GM23338 (cell line): ENCODE results near the gene MON1B. TPM values are rescaled to one million over a fixed set of nuclear protein-coding genes. Genes with fewer than 3 reads are reported as not detected.

Experiments used
- ATAC-seq: fragments of 200-7000 bp; cut with Tn5 transposase; 3 replicates; pipeline ENCODE4 v1.9.1; 2020
- DNase-seq: peaks from one replicate; pipeline ENCODE4 v3.0.0-alpha.2; 2015; ENCODE audit warnings: low spot score
- H2AFZ ChIP-seq: fragments of 200-600 bp; sonication (generic); 2 replicates; pipeline ENCODE4 v1.8.0; 2016; ENCODE audit warnings: antibody characterized with exemption, mild to moderate bottlenecking, moderate library complexity
- H3F3A ChIP-seq: fragments of 200-600 bp; sonication (generic); replicated peaks from 2 replicates; pipeline ENCODE4 v1.8.0; 2017; ENCODE audit warnings: antibody characterized with exemption, mixed run types, low read depth
- H3K27ac ChIP-seq: fragments of 200-600 bp; sonication (generic); 2 replicates; pipeline ENCODE4 v1.6.1; 2016; ENCODE audit warnings: low read depth
- H3K27me3 ChIP-seq: fragments of 200-600 bp; sonication (generic); 2 replicates; pipeline ENCODE4 v1.8.0; 2016; ENCODE audit warnings: mild to moderate bottlenecking, mixed run types, moderate library complexity; ENCODE audit not compliant: insufficient read depth
- H3K36me3 ChIP-seq: fragments of 200-600 bp; sonication (generic); 2 replicates; pipeline ENCODE4 v1.8.0; 2016; ENCODE audit warnings: mild to moderate bottlenecking; ENCODE audit not compliant: insufficient read depth
- H3K4me1 ChIP-seq: fragments of 200-600 bp; sonication (generic); 2 replicates; pipeline ENCODE4 v1.8.0; 2016; ENCODE audit warnings: mild to moderate bottlenecking, moderate library complexity; ENCODE audit not compliant: insufficient read depth
- H3K4me2 ChIP-seq: fragments of 200-600 bp; sonication (generic); 2 replicates; pipeline ENCODE4 v1.7.1; 2017; ENCODE audit warnings: mixed run types
- H3K4me3 ChIP-seq: fragments of 200-600 bp; sonication (generic); 2 replicates; pipeline ENCODE4 v1.6.1; 2016; ENCODE audit warnings: mixed run types
- H3K79me2 ChIP-seq: fragments of 200-600 bp; sonication (generic); replicated peaks from 2 replicates; pipeline ENCODE4 v1.8.0; 2017; ENCODE audit warnings: mild to moderate bottlenecking; ENCODE audit not compliant: insufficient read depth
- H3K9me2 ChIP-seq: fragments of 200-600 bp; sonication (generic); 2 replicates; pipeline ENCODE4 v1.8.0; 2017; ENCODE audit not compliant: insufficient read depth
- H4K20me1 ChIP-seq: fragments of 200-600 bp; sonication (generic); replicated peaks from 2 replicates; pipeline ENCODE4 v1.8.0; 2017; ENCODE audit warnings: mild to moderate bottlenecking; ENCODE audit not compliant: insufficient read depth
- H3K27ac Mint-ChIP-seq: 2 replicates; pipeline ENCODE4 v1.8.0; 2020; ENCODE audit warnings: inconsistent platforms, mild to moderate bottlenecking, moderate library complexity, mixed read lengths
- H3K27me3 Mint-ChIP-seq: 3 replicates; pipeline ENCODE4 v1.8.0; 2022; ENCODE audit warnings: low read depth, mild to moderate bottlenecking, moderate library complexity, mixed read lengths, inconsistent platforms; ENCODE audit not compliant: insufficient read depth, poor library complexity
- H3K36me3 Mint-ChIP-seq: 3 replicates; pipeline ENCODE4 v1.8.0; 2021; ENCODE audit warnings: low read depth, mild to moderate bottlenecking, inconsistent platforms, moderate library complexity, mixed read lengths
- H3K4me1 Mint-ChIP-seq: 3 replicates; pipeline ENCODE4 v1.8.0; 2020; ENCODE audit warnings: mild to moderate bottlenecking, inconsistent platforms, mixed read lengths
- H3K4me3 Mint-ChIP-seq: 3 replicates; pipeline ENCODE4 v1.8.0; 2021; ENCODE audit warnings: moderate library complexity, mild to moderate bottlenecking, inconsistent platforms, mixed read lengths
- H3K9me3 Mint-ChIP-seq: 3 replicates; pipeline ENCODE4 v1.8.0; 2020; ENCODE audit warnings: moderate library complexity, mild to moderate bottlenecking, inconsistent platforms, mixed read lengths
- EZH2 ChIP-seq: fragments of 200-600 bp; sonication (generic); IDR thresholded peaks from one replicate; pipeline ENCODE4 v1.8.0; 2017; ENCODE audit warnings: antibody characterized with exemption, mild to moderate bottlenecking, low read depth; ENCODE audit not compliant: unreplicated experiment
- EZH2phosphoT487 ChIP-seq: fragments of 200-600 bp; sonication (generic); IDR thresholded peaks from one replicate; pipeline ENCODE4 v1.8.1; 2018; ENCODE audit warnings: antibody characterized with exemption; ENCODE audit not compliant: unreplicated experiment
- JUNB ChIP-seq: IDR thresholded peaks from one replicate; pipeline ENCODE4 v1.6.1; 2016; ENCODE audit warnings: antibody characterized with exemption; ENCODE audit not compliant: unreplicated experiment
- NANOG ChIP-seq: IDR thresholded peaks from 2 replicates; pipeline ENCODE4 v1.6.1; 2016; ENCODE audit warnings: antibody characterized with exemption, borderline replicate concordance
- polyA plus RNA-seq: library from polyadenylated mRNA; unstranded; fragments of >200 nt; fragmentation: Nextera tagmentation; extraction: Ambion mirVana; gene quantifications from 2 replicates; pipeline ENCODE4 v1.2.1, GENCODE V29; 2016
- total RNA-seq: library from RNA; depleted of rRNA; stranded (reverse); fragments of >200 nt; shearing (Covaris generic); gene quantifications from 2 replicates; pipeline ENCODE4 v1.2.3, GENCODE V29; 2014
- TF ChIP-seq, protein P1 (sequence below): fragments of 250-450 bp; sonication (Bioruptor Pico); IDR thresholded peaks from 2 replicates; pipeline ENCODE4 v1.5.0; 2020; ENCODE audit warnings: mild to moderate bottlenecking, moderate library complexity

The MON1B gene
- total and polyA plus RNA-seq, 2 experiments from 2014 or later: 9.7 to 30.2 TPM

GRCh38 chr16:77193377-77193776, 2.4 kb downstream of the MON1B start:
- no peaks in the 10 kb centered on the region for H3F3A ChIP-seq
- no peak overlapping the region for H3K27ac Mint-ChIP-seq
- peaks cover 36% of the 10 kb centered on the region for H3K36me3 Mint-ChIP-seq
- DNase-seq: no peak
- ATAC-seq: no peak
- no peak overlapping the region for H3K4me2 ChIP-seq
- H3K4me3 ChIP-seq: no peak overlapping the region
- H3K9me2 ChIP-seq: no peaks in the 10 kb centered on the region
- H3K4me1 ChIP-seq: peaks cover 13% of the 10 kb centered on the region; the same call in 1 of the 2 replicates
- peaks cover 2% of the 10 kb centered on the region; the same call in 2 of the 3 replicates for H3K9me3 Mint-ChIP-seq
- H3K27me3 ChIP-seq: no peaks in the 10 kb centered on the region
- no peak overlapping the region for H3K27ac ChIP-seq
- peaks cover 10% of the 10 kb centered on the region for H3K27me3 Mint-ChIP-seq
- no peaks in the 10 kb centered on the region; the same call in 1 of the 2 replicates for H4K20me1 ChIP-seq
- H3K4me3 Mint-ChIP-seq: no peak overlapping the region
- H3K36me3 ChIP-seq: peaks cover 6% of the 10 kb centered on the region; the same call in 1 of the 2 replicates
- H3K4me1 Mint-ChIP-seq: peaks cover 20% of the 10 kb centered on the region
- no peak for TF ChIP-seq EZH2
- no peak for TF ChIP-seq EZH2phosphoT487
- no peak for TF ChIP-seq NANOG
- TF ChIP-seq, protein P1, sequence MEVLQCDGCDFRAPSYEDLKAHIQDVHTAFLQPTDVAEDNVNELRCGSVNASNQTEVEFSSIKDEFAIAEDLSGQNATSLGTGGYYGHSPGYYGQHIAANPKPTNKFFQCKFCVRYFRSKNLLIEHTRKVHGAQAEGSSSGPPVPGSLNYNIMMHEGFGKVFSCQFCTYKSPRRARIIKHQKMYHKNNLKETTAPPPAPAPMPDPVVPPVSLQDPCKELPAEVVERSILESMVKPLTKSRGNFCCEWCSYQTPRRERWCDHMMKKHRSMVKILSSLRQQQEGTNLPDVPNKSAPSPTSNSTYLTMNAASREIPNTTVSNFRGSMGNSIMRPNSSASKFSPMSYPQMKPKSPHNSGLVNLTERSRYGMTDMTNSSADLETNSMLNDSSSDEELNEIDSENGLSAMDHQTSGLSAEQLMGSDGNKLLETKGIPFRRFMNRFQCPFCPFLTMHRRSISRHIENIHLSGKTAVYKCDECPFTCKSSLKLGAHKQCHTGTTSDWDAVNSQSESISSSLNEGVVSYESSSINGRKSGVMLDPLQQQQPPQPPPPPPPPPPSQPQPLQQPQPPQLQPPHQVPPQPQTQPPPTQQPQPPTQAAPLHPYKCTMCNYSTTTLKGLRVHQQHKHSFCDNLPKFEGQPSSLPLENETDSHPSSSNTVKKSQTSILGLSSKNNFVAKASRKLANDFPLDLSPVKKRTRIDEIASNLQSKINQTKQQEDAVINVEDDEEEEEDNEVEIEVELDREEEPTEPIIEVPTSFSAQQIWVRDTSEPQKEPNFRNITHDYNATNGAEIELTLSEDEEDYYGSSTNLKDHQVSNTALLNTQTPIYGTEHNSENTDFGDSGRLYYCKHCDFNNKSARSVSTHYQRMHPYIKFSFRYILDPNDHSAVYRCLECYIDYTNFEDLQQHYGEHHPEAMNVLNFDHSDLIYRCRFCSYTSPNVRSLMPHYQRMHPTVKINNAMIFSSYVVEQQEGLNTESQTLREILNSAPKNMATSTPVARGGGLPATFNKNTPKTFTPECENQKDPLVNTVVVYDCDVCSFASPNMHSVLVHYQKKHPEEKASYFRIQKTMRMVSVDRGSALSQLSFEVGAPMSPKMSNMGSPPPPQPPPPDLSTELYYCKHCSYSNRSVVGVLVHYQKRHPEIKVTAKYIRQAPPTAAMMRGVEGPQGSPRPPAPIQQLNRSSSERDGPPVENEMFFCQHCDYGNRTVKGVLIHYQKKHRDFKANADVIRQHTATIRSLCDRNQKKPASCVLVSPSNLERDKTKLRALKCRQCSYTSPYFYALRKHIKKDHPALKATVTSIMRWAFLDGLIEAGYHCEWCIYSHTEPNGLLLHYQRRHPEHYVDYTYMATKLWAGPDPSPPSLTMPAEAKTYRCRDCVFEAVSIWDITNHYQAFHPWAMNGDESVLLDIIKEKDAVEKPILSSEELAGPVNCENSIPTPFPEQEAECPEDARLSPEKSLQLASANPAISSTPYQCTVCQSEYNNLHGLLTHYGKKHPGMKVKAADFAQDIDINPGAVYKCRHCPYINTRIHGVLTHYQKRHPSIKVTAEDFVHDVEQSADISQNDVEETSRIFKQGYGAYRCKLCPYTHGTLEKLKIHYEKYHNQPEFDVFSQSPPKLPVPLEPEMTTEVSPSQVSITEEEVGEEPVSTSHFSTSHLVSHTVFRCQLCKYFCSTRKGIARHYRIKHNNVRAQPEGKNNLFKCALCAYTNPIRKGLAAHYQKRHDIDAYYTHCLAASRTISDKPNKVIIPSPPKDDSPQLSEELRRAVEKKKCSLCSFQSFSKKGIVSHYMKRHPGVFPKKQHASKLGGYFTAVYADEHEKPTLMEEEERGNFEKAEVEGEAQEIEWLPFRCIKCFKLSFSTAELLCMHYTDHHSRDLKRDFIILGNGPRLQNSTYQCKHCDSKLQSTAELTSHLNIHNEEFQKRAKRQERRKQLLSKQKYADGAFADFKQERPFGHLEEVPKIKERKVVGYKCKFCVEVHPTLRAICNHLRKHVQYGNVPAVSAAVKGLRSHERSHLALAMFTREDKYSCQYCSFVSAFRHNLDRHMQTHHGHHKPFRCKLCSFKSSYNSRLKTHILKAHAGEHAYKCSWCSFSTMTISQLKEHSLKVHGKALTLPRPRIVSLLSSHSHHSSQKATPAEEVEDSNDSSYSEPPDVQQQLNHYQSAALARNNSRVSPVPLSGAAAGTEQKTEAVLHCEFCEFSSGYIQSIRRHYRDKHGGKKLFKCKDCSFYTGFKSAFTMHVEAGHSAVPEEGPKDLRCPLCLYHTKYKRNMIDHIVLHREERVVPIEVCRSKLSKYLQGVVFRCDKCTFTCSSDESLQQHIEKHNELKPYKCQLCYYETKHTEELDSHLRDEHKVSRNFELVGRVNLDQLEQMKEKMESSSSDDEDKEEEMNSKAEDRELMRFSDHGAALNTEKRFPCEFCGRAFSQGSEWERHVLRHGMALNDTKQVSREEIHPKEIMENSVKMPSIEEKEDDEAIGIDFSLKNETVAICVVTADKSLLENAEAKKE: no peak
- TF ChIP-seq JUNB: no peak
- peaks cover 20% of the 10 kb centered on the region for H3K79me2 ChIP-seq
- H2AFZ ChIP-seq: no peak overlapping the region
